MM.1S (cell line): Measurements from ENCODE around the gene SRGAP3.

ENCODE experiments used
- DNase-seq: peaks from one replicate; pipeline ENCODE4 v3.0.0-alpha.2; 2015
- H2AFZ ChIP-seq: fragments of 300-600 bp; sonication (generic); 2 replicates; pipeline ENCODE4 v1.6.0; 2016; ENCODE audit warnings: antibody characterized with exemption, low read length
- H3F3A ChIP-seq: fragments of 300-600 bp; sonication (generic); 2 replicates; pipeline ENCODE4 v1.6.1; 2016; ENCODE audit warnings: mild to moderate bottlenecking, antibody characterized with exemption, low read length, moderate library complexity, mixed read lengths; ENCODE audit not compliant: insufficient read depth
- H3K27ac ChIP-seq: fragments of 300-600 bp; sonication (generic); 2 replicates; pipeline ENCODE4 v1.5.1; 2016; ENCODE audit warnings: mild to moderate bottlenecking, low read length
- H3K27me3 ChIP-seq: fragments of 300-600 bp; sonication (generic); replicated peaks from 2 replicates; pipeline ENCODE4 v1.6.0; 2016; ENCODE audit warnings: low read length; ENCODE audit not compliant: insufficient read depth
- H3K36me3 ChIP-seq: fragments of 300-600 bp; sonication (generic); replicated peaks from 2 replicates; pipeline ENCODE4 v1.6.1; 2016; ENCODE audit warnings: mild to moderate bottlenecking, low read length, mixed read lengths; ENCODE audit not compliant: insufficient read depth
- H3K4me1 ChIP-seq: fragments of 300-600 bp; sonication (generic); 2 replicates; pipeline ENCODE4 v1.6.1; 2016; ENCODE audit warnings: low read length, mixed read lengths
- H3K4me2 ChIP-seq: fragments of 300-600 bp; sonication (generic); 2 replicates; pipeline ENCODE4 v1.6.0; 2016; ENCODE audit warnings: low read depth, low read length
- H3K4me3 ChIP-seq: fragments of 300-600 bp; sonication (generic); 2 replicates; pipeline ENCODE4 v1.5.1; 2016; ENCODE audit warnings: low read length, mixed read lengths
- H3K79me2 ChIP-seq: fragments of 300-600 bp; sonication (generic); 2 replicates; pipeline ENCODE4 v1.6.1; 2016; ENCODE audit warnings: mixed run types, low read length, mixed read lengths
- H3K9ac ChIP-seq: fragments of 300-600 bp; sonication (generic); 2 replicates; pipeline ENCODE4 v1.6.1; 2016; ENCODE audit warnings: low read length, mixed read lengths
- H3K9me2 ChIP-seq: fragments of 300-600 bp; sonication (generic); replicated peaks from 2 replicates; pipeline ENCODE4 v1.6.1; 2016; ENCODE audit warnings: mild to moderate bottlenecking, low read length, mixed read lengths; ENCODE audit not compliant: insufficient read depth
- H3K9me3 ChIP-seq: fragments of 300-600 bp; sonication (generic); replicated peaks from 2 replicates; pipeline ENCODE4 v1.6.1; 2016; ENCODE audit warnings: mild to moderate bottlenecking, low read length, mixed read lengths; ENCODE audit not compliant: insufficient read depth
- H4K20me1 ChIP-seq: fragments of 300-600 bp; sonication (generic); 2 replicates; pipeline ENCODE4 v1.6.1; 2016; ENCODE audit warnings: mild to moderate bottlenecking, low read length, moderate library complexity, mixed read lengths; ENCODE audit not compliant: insufficient read depth
- EZH2 ChIP-seq: fragments of 300-600 bp; sonication (generic); optimal IDR thresholded peaks from 2 replicates; pipeline ENCODE3; 2017; ENCODE audit warnings: low read depth, mild to moderate bottlenecking, antibody characterized with exemption, low read length, mixed read lengths
- EZH2phosphoT487 ChIP-seq: fragments of 300-600 bp; sonication (generic); IDR thresholded peaks from 2 replicates; pipeline ENCODE4 v1.6.1; 2018; ENCODE audit warnings: antibody characterized with exemption, low read length
- TF ChIP-seq, protein P1 (sequence below): fragments of 300-600 bp; sonication (generic); IDR thresholded peaks from 2 replicates; pipeline ENCODE4 v1.5.1; 2016; ENCODE audit warnings: antibody characterized with exemption, low read length, mixed read lengths

The SRGAP3 gene

DNA sequence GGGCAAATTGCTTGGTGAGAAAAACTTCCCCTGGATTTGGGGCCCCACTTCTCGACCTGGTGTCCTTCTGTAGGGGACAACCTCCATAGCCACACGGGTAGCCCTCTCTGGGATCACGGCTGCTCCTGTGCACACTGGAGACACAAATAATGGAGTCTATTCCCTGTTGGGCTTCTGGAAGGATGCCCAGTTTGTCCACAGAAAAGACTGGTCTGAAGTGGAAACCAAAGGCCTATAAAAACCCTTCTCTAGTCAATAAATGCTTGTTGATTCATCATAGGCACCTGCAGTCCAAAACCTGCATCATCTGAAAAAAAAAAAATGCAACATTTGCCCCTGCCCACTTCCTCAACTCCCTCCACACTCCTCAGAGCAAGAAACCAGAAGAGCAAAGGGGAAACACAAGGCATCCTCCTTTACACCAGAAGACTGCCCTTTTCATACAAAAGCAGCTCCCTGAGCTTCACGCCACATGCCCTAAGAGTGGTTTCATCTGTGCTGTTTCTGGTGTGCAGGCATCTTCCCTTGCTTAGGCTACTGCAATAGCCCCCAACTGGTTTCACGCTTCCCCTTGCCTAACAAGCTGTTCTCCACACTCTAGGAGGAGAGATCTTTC is 36.3 kb downstream of the SRGAP3 start:
- H3K4me1 ChIP-seq, result no peaks in the 10 kb centered on the region
- DNase-seq, result no peak
- H3K9me3 ChIP-seq, result no peaks in the 10 kb centered on the region
- H3K79me2 ChIP-seq, result no peaks in the 10 kb centered on the region
- no peak overlapping the region for H3K4me3 ChIP-seq
- no peaks in the 10 kb centered on the region for H3F3A ChIP-seq
- no peaks in the 10 kb centered on the region for H3K27me3 ChIP-seq
- H3K4me2 ChIP-seq, result no peak overlapping the region
- H3K27ac ChIP-seq, result no peak overlapping the region
- H3K36me3 ChIP-seq, result no peaks in the 10 kb centered on the region
- no peak overlapping the region for H2AFZ ChIP-seq
- H4K20me1 ChIP-seq, result no peaks in the 10 kb centered on the region
- TF ChIP-seq, protein P1, sequence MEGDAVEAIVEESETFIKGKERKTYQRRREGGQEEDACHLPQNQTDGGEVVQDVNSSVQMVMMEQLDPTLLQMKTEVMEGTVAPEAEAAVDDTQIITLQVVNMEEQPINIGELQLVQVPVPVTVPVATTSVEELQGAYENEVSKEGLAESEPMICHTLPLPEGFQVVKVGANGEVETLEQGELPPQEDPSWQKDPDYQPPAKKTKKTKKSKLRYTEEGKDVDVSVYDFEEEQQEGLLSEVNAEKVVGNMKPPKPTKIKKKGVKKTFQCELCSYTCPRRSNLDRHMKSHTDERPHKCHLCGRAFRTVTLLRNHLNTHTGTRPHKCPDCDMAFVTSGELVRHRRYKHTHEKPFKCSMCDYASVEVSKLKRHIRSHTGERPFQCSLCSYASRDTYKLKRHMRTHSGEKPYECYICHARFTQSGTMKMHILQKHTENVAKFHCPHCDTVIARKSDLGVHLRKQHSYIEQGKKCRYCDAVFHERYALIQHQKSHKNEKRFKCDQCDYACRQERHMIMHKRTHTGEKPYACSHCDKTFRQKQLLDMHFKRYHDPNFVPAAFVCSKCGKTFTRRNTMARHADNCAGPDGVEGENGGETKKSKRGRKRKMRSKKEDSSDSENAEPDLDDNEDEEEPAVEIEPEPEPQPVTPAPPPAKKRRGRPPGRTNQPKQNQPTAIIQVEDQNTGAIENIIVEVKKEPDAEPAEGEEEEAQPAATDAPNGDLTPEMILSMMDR, result no peak
- TF ChIP-seq EZH2, result no peak
- TF ChIP-seq EZH2phosphoT487, result no peak
- no peak overlapping the region for H3K9ac ChIP-seq
- H3K9me2 ChIP-seq, result no peaks in the 10 kb centered on the region

DNA sequence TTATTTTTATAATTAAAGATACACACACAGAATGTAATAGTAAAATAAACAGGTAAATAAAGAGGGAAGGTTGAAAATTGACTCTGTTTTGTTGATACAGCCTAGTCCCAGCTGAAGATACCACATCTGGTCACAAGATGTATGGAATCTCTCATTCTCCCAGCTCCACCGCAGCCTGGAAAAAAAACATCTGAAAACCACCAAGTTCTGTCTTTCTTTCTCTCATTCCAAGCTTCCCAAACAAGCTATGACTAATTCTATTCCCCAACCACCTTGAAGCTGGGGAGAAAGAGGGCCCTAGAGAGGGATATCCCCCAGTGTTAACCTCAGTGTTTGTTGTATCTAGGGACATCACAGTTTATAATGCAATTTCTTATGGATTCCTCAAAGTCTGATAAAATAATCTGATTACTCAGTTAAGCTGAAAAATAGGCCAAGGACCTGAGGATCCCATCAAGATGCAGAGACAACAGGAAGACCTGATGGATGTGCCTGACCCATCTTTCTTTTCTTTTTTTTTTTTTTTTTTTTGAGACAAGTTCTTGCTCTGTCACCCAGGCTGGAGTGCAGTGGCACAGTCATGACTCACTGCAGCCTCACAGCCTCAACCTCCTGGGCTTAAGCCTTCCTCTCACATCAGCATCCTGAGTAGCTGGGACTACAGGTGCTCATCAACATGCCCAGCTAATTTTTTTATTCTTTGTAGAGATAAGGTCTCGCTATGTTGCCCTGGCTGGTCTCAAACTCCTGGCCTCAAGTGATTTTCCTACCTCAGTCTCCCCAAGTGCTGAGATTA is 38.1 kb downstream of the SRGAP3 start:
- no peak overlapping the region for H3K4me2 ChIP-seq
- no peak overlapping the region for H3K27ac ChIP-seq
- no peak overlapping the region for H3K4me3 ChIP-seq
- TF ChIP-seq, protein P1, result no peak
- TF ChIP-seq EZH2 (no peak), EZH2phosphoT487 (no peak)
- no peaks in the 10 kb centered on the region for H3K79me2 ChIP-seq
- no peaks in the 10 kb centered on the region for H3K36me3 ChIP-seq
- H3K27me3 ChIP-seq, result no peaks in the 10 kb centered on the region
- no peak overlapping the region for H3K9ac ChIP-seq
- H3K9me3 ChIP-seq, result no peaks in the 10 kb centered on the region
- no peaks in the 10 kb centered on the region for H3K4me1 ChIP-seq
- H3K9me2 ChIP-seq, result no peaks in the 10 kb centered on the region
- H3F3A ChIP-seq, result no peaks in the 10 kb centered on the region
- H2AFZ ChIP-seq, result no peak overlapping the region
- DNase-seq, result no peak
- H4K20me1 ChIP-seq, result no peaks in the 10 kb centered on the region

DNA sequence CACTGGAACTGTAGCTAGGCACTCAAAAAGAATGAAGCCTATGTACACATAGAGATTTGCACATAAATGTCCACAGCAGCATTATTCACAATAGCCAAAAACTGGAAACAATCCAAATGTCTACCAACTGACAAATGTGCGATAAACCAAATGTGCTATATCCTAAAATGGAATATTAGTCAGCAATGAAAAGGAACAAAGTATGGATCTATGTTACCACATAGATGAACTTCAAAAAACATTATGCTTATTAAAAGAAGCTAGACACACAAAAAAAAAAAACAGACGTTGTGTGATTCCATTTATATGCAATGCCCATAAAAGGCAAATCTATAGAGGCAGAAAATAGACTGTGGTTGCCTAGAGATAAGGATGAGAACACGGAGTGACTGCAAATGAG is 39.7 kb downstream of the SRGAP3 start:
- no peaks in the 10 kb centered on the region for H3K79me2 ChIP-seq
- TF ChIP-seq EZH2phosphoT487 (no peak), EZH2 (no peak)
- TF ChIP-seq, protein P1, result no peak
- no peaks in the 10 kb centered on the region for H3K4me1 ChIP-seq
- no peak overlapping the region for H3K27ac ChIP-seq
- no peak overlapping the region for H3K4me3 ChIP-seq
- H2AFZ ChIP-seq, result no peak overlapping the region
- no peak overlapping the region for H3K4me2 ChIP-seq
- DNase-seq, result no peak
- H3K9me3 ChIP-seq, result no peaks in the 10 kb centered on the region
- no peaks in the 10 kb centered on the region for H3F3A ChIP-seq
- H3K9ac ChIP-seq, result no peak overlapping the region
- H3K36me3 ChIP-seq, result no peaks in the 10 kb centered on the region
- H3K9me2 ChIP-seq, result no peaks in the 10 kb centered on the region
- H4K20me1 ChIP-seq, result no peaks in the 10 kb centered on the region
- no peaks in the 10 kb centered on the region for H3K27me3 ChIP-seq
